ENCODE measurements around the gene SPOP.
"Not testable (repeated sequence)": the region's sequence is repeated elsewhere in the genome, so short reads cannot be mapped to it uniquely, and the experiment has no call there.

SPOP gene

GRCh38 chr17:49677933-49678847, at the start of gene SPOP:
SPOP (minus strand) TSS chr17:49678097; CDS start chr17:49622810, 55,287 bp downstream.
- peak; percentile 98 for DNase-seq

- DNase-seq, result no peak
Observed at GRCh38 chr17:49727380-49727779, 49.5 kb upstream of the SPOP start.

- DNase-seq, result no peak
Observed at GRCh38 chr17:49725452-49726130, 47.7 kb upstream of the SPOP start.

GRCh38 chr17:49724552-49724951, 46.7 kb upstream of the SPOP start:
- DNase-seq, result not testable (repeated sequence)

- DNase-seq, result no peak
Observed at GRCh38 chr17:49723423-49723822, 45.5 kb upstream of the SPOP start.

- no peak for DNase-seq
Observed at GRCh38 chr17:49722066-49722465, 44.2 kb upstream of the SPOP start.

GRCh38 chr17:49717371-49717861, 39.5 kb upstream of the SPOP start:
- no peak for DNase-seq

GRCh38 chr17:49716668-49717364, 38.9 kb upstream of the SPOP start:
- DNase-seq, result no peak

- no peak for DNase-seq
Observed at GRCh38 chr17:49715717-49716279, 37.9 kb upstream of the SPOP start.

- no peak for DNase-seq
Observed at GRCh38 chr17:49715216-49715615, 37.3 kb upstream of the SPOP start.

- no peak for DNase-seq
Observed at GRCh38 chr17:49708515-49709183, 30.8 kb upstream of the SPOP start.

GRCh38 chr17:49707608-49708514, 30.0 kb upstream of the SPOP start, which contains the start of gene SLC35B1:
SLC35B1 (minus strand) TSS chr17:49707964; CDS start chr17:49707833, 131 bp downstream.
- DNase-seq, result peak; percentile 96

GRCh38 chr17:49707246-49707607, 29.3 kb upstream of the SPOP start:
- DNase-seq, result no peak

- DNase-seq, result no peak
Observed at GRCh38 chr17:49705254-49705653, 27.4 kb upstream of the SPOP start.

GRCh38 chr17:49703557-49704277, 25.8 kb upstream of the SPOP start:
- no peak for DNase-seq

GRCh38 chr17:49700960-49701359, 23.1 kb upstream of the SPOP start:
- DNase-seq, result no peak

- DNase-seq, result no peak
Observed at GRCh38 chr17:49699966-49700575, 22.2 kb upstream of the SPOP start.

- DNase-seq, result no peak
Observed at GRCh38 chr17:49698005-49698404, 20.1 kb upstream of the SPOP start.

GRCh38 chr17:49696233-49696761, 18.4 kb upstream of the SPOP start:
- no peak for DNase-seq

Data from activated CD4-positive, alpha-beta T cell treated with anti-CD3 and anti-CD28 coated beads for 1 hour (primary cell).